ENCODE results near the gene USP21. TPM values are rescaled to one million over a fixed set of nuclear protein-coding genes. Genes with fewer than 3 reads are reported as not detected.

The USP21 gene
- total and polyA plus RNA-seq, 2 of the 13 experiments (the other 11 are each of a cell fraction or from before 2014, with no cell fraction given) = 10.1 to 33.1 TPM

- TF ChIP-seq MXD3 (CRISPR knock-in tag; IDR thresholded peaks at IDR 0.05) (no peak; the same call in 1 of the 2 replicates), ZNF772 (CRISPR knock-in tag; IDR thresholded peaks at IDR 0.05) (peak; percentile 57; the same call in 1 of the 2 replicates), NAIF1 (CRISPR knock-in tag; IDR thresholded peaks at IDR 0.05; ENCODE audit: borderline replicate concordance) (peak; percentile 79; the same call in 1 of the 2 replicates), PHF21A (CRISPR knock-in tag; IDR thresholded peaks at IDR 0.05) (peak; percentile 52; the same call in 1 of the 2 replicates), SMYD3 (CRISPR knock-in tag; IDR thresholded peaks at IDR 0.05) (peak; percentile 37; the same call in 1 of the 2 replicates), TBX2 (CRISPR knock-in tag; IDR thresholded peaks at IDR 0.05; ENCODE audit: borderline replicate concordance) (peak; percentile 62; the same call in 1 of the 2 replicates), ZNF317 (CRISPR knock-in tag; IDR thresholded peaks at IDR 0.05) (peak; percentile 55; the same call in 1 of the 2 replicates), ZFYVE20 (CRISPR knock-in tag; IDR thresholded peaks at IDR 0.05; ENCODE audit: borderline replicate concordance, low read depth) (no peak), ARNT2 (CRISPR knock-in tag; IDR thresholded peaks at IDR 0.05; ENCODE audit: low read depth) (peak; percentile 77; the same call in 1 of the 2 replicates), ZNF598 (CRISPR knock-in tag; IDR thresholded peaks at IDR 0.05; ENCODE audit: borderline replicate concordance) (no peak), XRCC5 (optimal IDR thresholded peaks at IDR 0.05; ENCODE audit: low read length) (peak; percentile 76), ZSCAN5A (CRISPR knock-in tag; IDR thresholded peaks at IDR 0.05; ENCODE audit: borderline replicate concordance) (peak; percentile 87; the same call in 1 of the 2 replicates), RXRB (CRISPR knock-in tag; IDR thresholded peaks at IDR 0.05; ENCODE audit: borderline replicate concordance) (peak; percentile 35), ZNF142 (CRISPR knock-in tag; IDR thresholded peaks at IDR 0.05) (peak; percentile 61; the same call in 1 of the 2 replicates), KDM6A (CRISPR knock-in tag; IDR thresholded peaks at IDR 0.05; ENCODE audit: low read depth) (no peak), MEIS2 (CRISPR knock-in tag; IDR thresholded peaks at IDR 0.05) (no peak; the same call in 1 of the 2 replicates), SPEN (CRISPR knock-in tag; IDR thresholded peaks at IDR 0.05; ENCODE audit: low read depth) (peak; percentile 52), THRA (CRISPR knock-in tag; IDR thresholded peaks at IDR 0.05; ENCODE audit: borderline replicate concordance) (no peak), POLR2G (IDR thresholded peaks at IDR 0.05; ENCODE audit: low read depth, low read length) (peak; percentile 92), EHMT2 (IDR thresholded peaks at IDR 0.05; ENCODE audit: borderline replicate concordance, low read depth, low read length) (peak; percentile 69; the same call in 1 of the 2 replicates)
Measured at GRCh38 chr1:161153682-161154337, 5.5 kb upstream of the USP21 start, which contains the start of gene UFC1 (continued).
